Stimulated activated naive CD8-positive, alpha-beta T cell treated with anti-CD3 and anti-CD28 coated beads, Interleukin-15, Interleukin-2, amounts not matched to agents 100 ng/mL and 50 ng/mL, for 24 hours (primary cell): ENCODE results near the gene TTLL10.
A peak's percentile ranks its signal among the peaks of the same experiment; 100 is the strongest.
"Not testable (repeated sequence)": the region's sequence is repeated elsewhere in the genome, so short reads cannot be mapped to it uniquely, and the experiment has no call there.

Experiments
- H3K27ac Mint-ChIP-seq: one replicate; pipeline ENCODE4 v1.8.0; 2021; ENCODE audit warnings: mild to moderate bottlenecking, mixed read lengths
- H3K27me3 Mint-ChIP-seq: one replicate; pipeline ENCODE4 v1.8.0; 2021; ENCODE audit warnings: mixed read lengths
- H3K36me3 Mint-ChIP-seq: one replicate; pipeline ENCODE4 v1.8.0; 2021; ENCODE audit warnings: low read depth, mixed read lengths
- H3K4me1 Mint-ChIP-seq: one replicate; pipeline ENCODE4 v1.8.0; 2021; ENCODE audit warnings: low read depth, mixed read lengths
- H3K4me3 Mint-ChIP-seq: one replicate; pipeline ENCODE4 v1.8.0; 2021; ENCODE audit warnings: mild to moderate bottlenecking, mixed read lengths
- H3K9me3 Mint-ChIP-seq: one replicate; pipeline ENCODE4 v1.8.0; 2021; ENCODE audit warnings: mixed read lengths

The TTLL10 gene

DNA sequence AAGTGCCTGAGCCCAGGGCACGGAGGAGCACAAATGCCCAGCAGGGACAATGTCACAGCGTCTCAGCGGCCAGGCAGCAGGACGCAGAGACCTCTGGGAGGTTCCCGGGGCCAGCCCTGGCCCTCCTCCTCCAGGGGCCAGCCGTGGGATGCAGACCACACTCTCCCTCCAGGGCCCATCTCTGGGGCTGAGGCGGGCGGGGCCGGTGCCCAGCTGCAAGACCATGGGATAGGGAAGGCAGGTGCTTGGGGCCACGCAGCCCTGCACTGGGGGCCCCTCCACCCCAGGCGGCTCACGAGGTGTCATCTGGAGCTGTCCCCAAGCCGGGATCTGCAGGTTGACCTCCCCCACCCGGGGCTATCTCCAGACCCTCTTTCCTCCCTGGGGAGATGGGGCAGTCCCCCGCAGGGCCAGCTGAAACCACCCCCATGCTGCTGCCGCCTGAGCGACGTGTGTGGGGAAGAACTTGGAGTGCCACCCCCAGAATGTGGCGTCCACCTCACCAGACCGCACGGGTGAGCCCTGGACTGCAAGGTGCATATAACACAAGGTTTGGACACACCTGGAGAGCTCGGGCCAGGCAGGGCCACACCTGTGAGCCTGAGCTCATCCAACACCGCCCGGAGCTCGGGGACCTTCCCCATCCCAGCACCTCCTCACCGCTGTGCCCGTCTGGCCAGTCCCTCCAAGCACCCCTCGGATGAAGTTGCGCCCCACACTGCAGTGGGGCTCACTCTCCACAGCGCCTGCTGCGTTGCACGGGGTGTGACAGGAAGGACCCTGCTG lies 4.1 kb upstream of the TTLL10 start:
- Mint-ChIP-seq H3K4me1 (peaks cover 28% of the 10 kb centered on the region), H3K36me3 (no peaks in the 10 kb centered on the region), H3K27me3 (peaks cover 8% of the 10 kb centered on the region), H3K27ac (no peak overlapping the region), H3K4me3 (no peak overlapping the region), H3K9me3 (no peaks in the 10 kb centered on the region)

DNA sequence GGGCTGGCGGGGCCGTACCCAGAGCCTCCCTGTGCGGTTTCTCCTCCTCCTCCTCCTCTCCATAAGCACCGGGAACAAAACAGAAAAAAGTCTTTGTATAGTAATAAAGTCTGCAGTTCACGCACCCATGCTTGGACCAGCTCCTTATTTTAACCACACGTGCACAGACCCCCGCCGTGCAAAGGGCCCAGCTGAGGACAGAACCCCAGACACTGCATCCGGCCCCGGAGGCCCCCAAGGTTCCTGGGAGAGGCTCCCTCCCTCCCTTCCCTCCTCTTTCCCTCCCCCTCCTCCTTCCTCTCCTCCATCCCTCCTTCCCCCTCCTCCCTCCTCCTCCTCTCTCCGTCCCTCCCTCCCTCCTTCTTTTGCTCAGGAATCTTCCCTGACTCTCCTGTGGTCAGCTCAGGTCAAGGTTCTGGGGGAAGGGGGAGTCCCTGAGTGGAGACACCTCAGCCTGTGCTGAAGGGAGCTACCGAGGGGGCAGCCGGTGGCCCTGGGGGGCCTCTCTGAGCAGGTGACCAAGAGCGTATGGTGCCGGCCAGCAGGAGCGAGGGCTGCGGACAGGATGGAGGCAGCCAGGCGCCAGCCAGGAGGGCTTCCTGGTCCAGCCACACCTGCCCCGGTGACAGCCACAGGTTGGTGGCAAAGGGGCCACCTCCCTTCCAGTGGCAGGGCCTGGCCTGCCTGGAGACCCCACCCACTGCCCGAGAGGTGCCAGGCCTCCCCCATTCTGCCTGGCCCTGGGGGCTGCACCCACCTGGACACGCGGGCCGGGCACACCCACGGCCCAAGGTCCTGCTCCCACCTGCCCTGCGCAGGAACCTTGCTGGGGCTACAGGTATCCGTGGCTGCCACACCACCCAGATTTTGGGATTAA lies 3.2 kb upstream of the TTLL10 start:
- Mint-ChIP-seq H3K9me3 (no peaks in the 10 kb centered on the region), H3K4me1 (peaks cover 28% of the 10 kb centered on the region), H3K4me3 (no peak overlapping the region), H3K36me3 (no peaks in the 10 kb centered on the region), H3K27ac (no peak overlapping the region), H3K27me3 (peaks cover 8% of the 10 kb centered on the region)

DNA sequence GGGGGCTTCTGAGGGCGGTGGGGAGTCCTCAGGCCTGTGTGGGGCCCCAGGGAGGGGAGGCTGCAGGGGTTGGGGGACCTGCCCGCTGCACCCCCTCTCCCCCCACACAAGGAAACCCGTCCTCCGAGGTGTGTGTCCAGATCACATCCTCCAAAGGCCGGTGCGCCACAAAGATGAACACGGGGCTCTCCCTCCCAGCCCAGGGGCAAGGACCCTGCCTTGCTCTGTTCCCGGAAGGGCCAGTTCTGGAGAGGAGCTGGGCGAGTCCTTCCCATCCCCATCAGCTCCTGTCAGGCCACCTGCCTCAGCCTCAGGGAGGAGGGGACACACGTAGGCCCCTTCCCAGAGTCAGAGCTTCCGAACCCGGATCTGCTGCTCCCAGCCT lies 2.5 kb upstream of the TTLL10 start:
- Mint-ChIP-seq H3K27ac (no peak overlapping the region), H3K4me1 (peaks cover 28% of the 10 kb centered on the region), H3K27me3 (peaks cover 8% of the 10 kb centered on the region), H3K4me3 (no peak overlapping the region), H3K36me3 (no peaks in the 10 kb centered on the region), H3K9me3 (no peaks in the 10 kb centered on the region)

DNA sequence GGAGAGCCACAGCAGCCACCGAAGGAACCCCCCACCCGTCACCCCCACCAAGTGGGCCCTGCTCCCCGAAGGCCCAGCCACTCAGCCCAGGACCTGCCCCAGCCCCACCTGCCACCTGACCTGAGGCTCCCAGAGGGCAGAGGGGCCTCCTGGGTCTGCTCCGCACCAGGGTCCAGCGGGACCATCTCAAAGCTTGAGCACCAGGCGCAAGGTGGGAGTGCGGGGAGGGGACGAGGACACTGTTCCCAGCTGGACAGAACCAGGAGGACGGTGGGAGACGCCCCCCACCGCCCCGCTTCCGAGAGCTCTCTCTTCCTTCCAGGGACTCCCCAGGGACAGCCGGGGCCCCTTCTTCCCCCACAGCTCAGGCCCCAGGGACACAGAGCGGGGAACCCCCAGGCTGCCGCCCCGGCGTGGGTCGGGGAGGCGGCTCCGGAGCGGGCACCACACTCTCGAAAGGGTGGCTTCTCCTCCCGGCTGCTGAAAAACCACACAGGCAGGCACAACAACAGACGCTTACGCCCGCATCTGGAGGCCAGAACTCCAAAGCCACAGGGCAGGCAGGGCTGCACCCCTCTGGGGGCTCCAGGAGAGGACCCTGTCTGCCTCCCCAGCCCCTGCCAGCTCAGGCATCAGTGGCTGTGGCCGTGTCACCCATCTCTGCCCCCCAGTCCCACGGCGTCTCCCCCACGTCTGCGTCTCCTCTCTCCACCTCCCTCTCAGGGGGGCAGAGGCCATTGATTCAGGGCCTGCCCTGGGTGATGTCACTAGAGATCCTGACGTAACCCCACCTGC lies 1.9 kb upstream of the TTLL10 start:
- Mint-ChIP-seq H3K9me3 (no peaks in the 10 kb centered on the region), H3K27me3 (peaks cover 8% of the 10 kb centered on the region), H3K4me1 (peaks cover 28% of the 10 kb centered on the region), H3K27ac (peak overlapping the region; percentile 36), H3K4me3 (peak overlapping the region; percentile 32), H3K36me3 (no peaks in the 10 kb centered on the region)

DNA sequence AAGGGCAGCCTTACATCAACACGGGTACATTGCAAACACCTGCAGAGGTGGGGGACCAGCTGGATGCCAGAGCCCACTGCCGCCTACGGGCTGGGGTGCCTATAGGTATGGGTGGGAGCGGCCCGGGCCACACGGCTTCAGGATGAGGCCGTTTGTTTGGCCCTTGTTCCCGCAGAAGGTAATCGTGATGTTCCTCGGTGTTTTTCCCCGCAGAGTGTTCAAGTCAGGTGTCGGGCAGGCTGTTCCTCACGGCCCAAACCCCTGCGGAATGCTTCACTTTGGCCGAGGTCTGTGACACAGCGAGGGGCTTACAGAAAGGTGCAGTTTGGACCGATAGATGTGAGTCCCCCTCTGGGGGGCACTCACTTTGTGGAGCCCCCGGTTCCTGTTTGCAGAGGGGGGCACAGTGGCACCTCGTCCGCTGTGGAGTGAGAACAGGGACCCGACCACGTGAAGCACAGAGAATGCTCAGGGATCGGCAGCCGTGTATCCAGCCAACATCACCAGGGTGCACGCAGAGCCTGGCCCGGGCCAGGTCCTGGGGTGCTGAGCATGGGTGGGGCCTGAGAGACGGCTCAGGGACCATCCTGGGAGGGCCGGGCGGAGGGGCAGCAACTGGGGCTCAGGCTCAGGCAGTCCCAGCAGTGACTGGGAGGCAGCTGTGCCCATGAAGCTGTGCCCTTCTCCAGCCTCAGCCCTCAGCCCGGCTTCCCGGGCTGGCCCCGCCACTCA lies 453 bp upstream of the TTLL10 start:
- Mint-ChIP-seq H3K4me1 (peaks cover 28% of the 10 kb centered on the region), H3K36me3 (no peaks in the 10 kb centered on the region), H3K27ac (no peak overlapping the region), H3K9me3 (no peaks in the 10 kb centered on the region), H3K27me3 (peaks cover 8% of the 10 kb centered on the region), H3K4me3 (no peak overlapping the region)

DNA sequence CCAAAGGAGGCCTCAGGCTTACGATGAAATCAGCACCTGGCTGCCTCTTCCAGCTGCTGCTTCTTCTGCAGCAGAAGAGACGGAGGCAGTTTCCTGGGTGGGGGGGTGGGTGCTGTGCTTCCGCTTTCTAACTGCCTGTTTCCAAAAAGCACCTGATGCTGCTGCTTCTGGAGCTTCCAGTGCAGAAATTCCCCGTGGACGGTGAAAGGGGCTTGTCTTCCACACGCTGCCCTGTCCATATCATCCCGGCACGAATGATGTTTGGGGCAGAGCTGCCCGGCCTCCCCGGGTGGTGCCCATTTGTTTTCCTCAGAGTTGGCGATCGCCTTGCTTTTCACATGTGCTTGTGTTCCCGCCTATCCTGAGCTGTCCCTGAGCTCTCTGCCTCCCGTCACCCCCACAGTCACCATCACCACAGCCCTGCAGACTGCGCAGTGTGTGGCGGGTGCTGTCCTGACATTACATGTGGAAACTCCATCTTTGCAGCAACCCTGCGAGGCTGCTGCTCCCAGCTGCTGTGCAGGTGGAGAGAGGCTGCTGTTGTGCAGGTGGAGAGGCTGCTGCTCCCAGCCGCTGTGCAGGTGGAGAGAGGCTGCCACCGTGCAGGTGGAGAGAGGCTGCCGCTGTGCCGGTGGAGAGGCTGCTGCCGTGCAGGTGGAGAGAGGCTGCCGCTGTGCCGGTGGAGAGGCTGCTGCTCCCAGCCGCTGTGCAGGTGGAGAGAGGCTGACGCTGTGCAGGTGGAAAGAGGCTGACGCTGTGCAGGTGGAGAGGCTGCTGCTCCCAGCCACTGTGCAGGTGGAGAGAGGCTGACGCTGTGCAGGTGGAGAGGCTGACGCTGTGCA lies 1.8 kb downstream of the TTLL10 start:
- H3K9me3 Mint-ChIP-seq, result no peaks in the 10 kb centered on the region
- no peak overlapping the region for H3K4me3 Mint-ChIP-seq
- H3K27me3 Mint-ChIP-seq, result peaks cover 3% of the 10 kb centered on the region
- H3K27ac Mint-ChIP-seq, result no peak overlapping the region
- peaks cover 21% of the 10 kb centered on the region for H3K4me1 Mint-ChIP-seq
- H3K36me3 Mint-ChIP-seq, result no peaks in the 10 kb centered on the region

DNA sequence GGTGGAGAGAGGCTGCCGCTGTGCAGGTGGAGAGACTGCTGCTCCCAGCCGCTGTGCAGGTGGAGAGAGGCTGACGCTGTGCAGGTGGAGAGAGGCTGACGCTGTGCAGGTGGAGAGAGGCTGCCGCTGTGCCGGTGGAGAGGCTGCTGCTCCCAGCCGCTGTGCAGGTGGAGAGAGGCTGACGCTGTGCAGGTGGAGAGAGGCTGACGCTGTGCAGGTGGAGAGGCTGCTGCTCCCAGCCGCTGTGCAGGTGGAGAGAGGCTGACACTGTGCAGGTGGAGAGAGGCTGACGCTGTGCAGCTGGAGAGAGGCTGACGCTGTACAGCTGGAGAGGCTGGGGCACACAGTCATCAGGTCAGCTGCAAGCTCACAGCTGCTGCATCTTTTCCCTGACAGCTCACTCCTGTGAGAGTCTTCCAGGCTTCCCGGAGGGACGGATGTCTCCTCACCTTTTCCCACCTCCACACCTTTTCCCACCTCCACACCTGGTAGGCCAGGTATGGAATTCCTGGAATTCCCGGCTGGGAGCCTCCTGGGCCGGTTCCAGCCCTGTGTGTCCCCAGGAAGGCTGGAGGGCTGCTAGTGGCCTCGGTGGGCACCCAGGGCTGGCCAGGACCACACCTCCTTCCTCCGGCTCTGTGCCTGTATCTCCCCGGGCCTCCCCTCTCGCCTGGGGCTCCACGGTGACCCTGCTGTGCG lies 2.5 kb downstream of the TTLL10 start:
- H3K4me3 Mint-ChIP-seq, H3K36me3 Mint-ChIP-seq, H3K27ac Mint-ChIP-seq, H3K9me3 Mint-ChIP-seq, H3K27me3 Mint-ChIP-seq: not testable (repeated sequence)
- H3K4me1 Mint-ChIP-seq, result peaks cover 18% of the 10 kb centered on the region

DNA sequence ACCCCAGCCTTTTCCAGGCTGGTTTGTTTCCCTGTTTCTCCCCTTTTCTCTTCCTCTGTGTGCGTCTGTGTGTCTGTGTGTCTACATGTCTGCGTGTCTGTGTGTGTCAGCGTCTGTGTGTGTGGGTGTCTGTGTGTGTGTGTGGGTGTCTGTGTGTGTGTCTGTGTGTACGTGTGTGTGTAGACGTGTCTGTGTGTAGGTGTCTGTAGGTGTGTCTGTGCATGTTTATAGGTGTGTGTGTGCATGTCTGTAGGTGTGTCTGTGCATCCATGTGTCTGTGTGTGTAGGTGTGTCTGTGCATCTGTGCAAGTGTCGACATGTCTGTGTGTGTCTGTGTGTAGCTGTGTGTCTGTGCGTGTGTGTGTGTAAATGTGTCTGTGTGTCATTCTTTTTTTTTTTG lies 3.3 kb downstream of the TTLL10 start:
- Mint-ChIP-seq H3K9me3 (no peaks in the 10 kb centered on the region), H3K27me3 (peaks cover 3% of the 10 kb centered on the region)

DNA sequence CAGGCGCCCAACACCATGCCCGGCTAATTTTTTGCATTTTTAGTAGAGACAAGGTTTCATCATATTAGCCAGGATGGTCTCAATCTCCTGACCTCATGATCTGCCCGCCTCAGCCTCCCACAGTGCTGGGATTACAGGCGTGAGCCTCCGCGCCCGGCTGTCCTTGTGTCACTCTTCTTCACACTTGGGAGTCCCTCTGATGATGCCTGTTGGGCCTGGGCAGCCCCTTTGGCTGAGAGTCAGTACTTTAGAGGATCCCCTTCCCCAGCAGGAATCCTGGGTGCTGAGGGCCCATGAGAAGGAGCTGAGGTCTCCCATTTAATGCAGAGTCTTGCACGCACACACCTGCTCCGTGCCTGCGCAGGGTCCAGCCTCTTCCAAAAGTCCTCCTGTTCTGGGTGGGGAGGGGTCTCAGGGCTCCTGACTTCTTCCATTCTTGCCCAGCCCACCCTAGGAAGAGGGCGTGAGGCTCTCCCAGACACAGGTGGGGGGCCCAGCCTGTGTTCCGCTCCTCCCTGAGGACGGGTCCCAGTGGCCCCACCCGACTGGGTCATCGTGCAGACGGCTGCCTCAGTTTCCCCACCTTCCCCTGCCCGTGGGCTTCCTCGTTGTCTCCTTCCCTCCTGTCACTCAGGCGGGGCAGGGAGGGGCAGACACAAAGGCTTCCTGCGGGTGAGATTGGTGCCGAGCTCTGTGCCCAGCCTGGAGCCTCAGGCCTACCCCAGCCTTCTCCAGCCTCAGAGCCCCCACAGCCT lies 3.9 kb downstream of the TTLL10 start:
- H3K27me3 Mint-ChIP-seq, result peaks cover 3% of the 10 kb centered on the region
- no peaks in the 10 kb centered on the region for H3K9me3 Mint-ChIP-seq
- peaks cover 17% of the 10 kb centered on the region for H3K4me1 Mint-ChIP-seq
- no peaks in the 10 kb centered on the region for H3K36me3 Mint-ChIP-seq
- no peak overlapping the region for H3K27ac Mint-ChIP-seq
- no peak overlapping the region for H3K4me3 Mint-ChIP-seq

More for the DNA sequence above, 3.3 kb downstream of the TTLL10 start:
- no peak overlapping the region for H3K4me3 Mint-ChIP-seq
- H3K36me3 Mint-ChIP-seq, result no peaks in the 10 kb centered on the region
- no peak overlapping the region for H3K27ac Mint-ChIP-seq
- H3K4me1 Mint-ChIP-seq, result peaks cover 18% of the 10 kb centered on the region

DNA sequence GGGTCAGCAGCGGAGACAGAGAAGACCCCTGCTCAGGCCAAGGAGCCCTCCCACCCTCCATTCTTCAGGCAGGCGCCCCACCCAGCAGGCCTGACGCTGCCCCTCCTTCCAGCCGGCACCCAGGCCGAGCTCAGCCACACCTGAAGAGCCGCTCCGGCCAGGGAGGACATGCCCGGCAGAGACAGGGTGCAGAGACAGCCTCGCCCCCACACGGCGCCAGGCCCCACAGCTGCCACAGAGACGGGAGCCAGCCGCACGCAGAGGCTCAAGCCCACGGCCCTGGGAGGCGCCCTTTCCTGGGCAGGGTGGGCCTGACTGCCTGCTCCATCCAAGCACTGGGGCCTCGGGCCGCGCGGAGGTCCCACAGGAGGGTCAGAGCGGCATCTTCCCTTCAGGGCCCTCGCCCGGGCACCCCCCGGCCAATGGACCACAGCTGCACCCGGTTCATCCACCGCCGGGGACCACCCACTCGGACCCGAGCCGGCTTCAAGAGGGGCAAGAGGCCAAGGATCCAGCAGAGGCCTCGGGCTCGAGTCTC lies 5.2 kb downstream of the TTLL10 start:
- Mint-ChIP-seq H3K9me3 (no peaks in the 10 kb centered on the region), H3K36me3 (no peaks in the 10 kb centered on the region), H3K4me1 (peaks cover 11% of the 10 kb centered on the region), H3K27me3 (peaks cover 3% of the 10 kb centered on the region), H3K4me3 (no peak overlapping the region), H3K27ac (no peak overlapping the region)

DNA sequence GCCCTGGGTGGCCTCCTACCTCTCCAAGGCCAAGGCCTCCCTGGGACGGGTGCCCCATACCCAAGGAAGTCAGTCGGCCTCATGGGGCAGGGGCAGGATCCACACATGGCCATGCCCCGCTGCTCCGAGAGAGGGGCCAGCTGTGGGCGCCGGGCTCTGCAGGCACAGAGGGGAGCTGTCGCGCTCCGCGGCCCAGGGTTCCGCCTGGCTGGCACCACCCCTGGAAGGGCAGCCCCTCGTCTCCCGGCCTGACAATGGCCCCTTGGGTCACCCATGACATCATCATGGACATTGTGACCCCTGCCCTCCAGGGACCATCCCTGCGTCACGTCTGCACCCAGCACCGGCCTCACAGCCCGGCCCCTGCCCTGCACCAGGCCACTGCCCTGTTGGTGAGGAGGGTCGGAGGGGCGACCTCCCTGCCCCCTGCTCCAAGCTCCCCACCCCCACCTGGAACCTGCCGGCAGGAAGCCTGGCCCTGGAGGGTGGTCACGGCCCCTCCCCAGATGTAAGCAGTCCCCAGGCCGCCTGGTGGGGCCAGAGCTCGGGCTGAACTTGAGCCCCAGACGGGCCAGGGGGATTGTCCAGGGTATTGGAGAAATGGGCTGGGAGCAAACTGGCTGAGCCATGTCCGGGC lies 5.8 kb downstream of the TTLL10 start:
- Mint-ChIP-seq H3K4me1 (peaks cover 7% of the 10 kb centered on the region), H3K9me3 (no peaks in the 10 kb centered on the region), H3K27me3 (peaks cover 3% of the 10 kb centered on the region), H3K36me3 (no peaks in the 10 kb centered on the region), H3K4me3 (no peak overlapping the region), H3K27ac (no peak overlapping the region)
